GM19023 (cell line): ENCODE measurements around the gene COG5.
"Not testable (repeated sequence)": the region's sequence is repeated elsewhere in the genome, so short reads cannot be mapped to it uniquely, and the experiment has no call there.

ENCODE experiments used
- ATAC-seq: cut with Tn5 transposase; IDR thresholded peaks from one replicate; pipeline ENCODE4 v1.9.1; 2021; ENCODE audit warnings: mild to moderate bottlenecking, moderate library complexity; ENCODE audit not compliant: unreplicated experiment

COG5 gene

GRCh38 chr7:107234436-107234835 is 329.3 kb downstream of the COG5 start:
- ATAC-seq = no peak

- no peak for ATAC-seq
These were observed 329.7 kb downstream of the COG5 start for GRCh38 chr7:107233981-107234380.

GRCh38 chr7:107233174-107233573 is 330.5 kb downstream of the COG5 start:
- ATAC-seq = no peak

GRCh38 chr7:107232568-107233090 is 331.1 kb downstream of the COG5 start:
- ATAC-seq = no peak

GRCh38 chr7:107230334-107230733 is 333.4 kb downstream of the COG5 start:
- no peak for ATAC-seq

- ATAC-seq = no peak
These were observed 335.4 kb downstream of the COG5 start for GRCh38 chr7:107228291-107228690.

- no peak for ATAC-seq
These were observed 339.1 kb downstream of the COG5 start for GRCh38 chr7:107224374-107225223.

- ATAC-seq = not testable (repeated sequence)
These were observed 342.9 kb downstream of the COG5 start for GRCh38 chr7:107220806-107221205.

GRCh38 chr7:107220356-107220755 is 343.4 kb downstream of the COG5 start:
- ATAC-seq = no peak

GRCh38 chr7:107219563-107220244 is 344.0 kb downstream of the COG5 start:
- ATAC-seq = no peak

- ATAC-seq = no peak
These were observed 349.8 kb downstream of the COG5 start for GRCh38 chr7:107213945-107214344.

- ATAC-seq = no peak
These were observed 350.4 kb downstream of the COG5 start for GRCh38 chr7:107213193-107213788.

- no peak for ATAC-seq
These were observed 351.0 kb downstream of the COG5 start for GRCh38 chr7:107212725-107213124.

- no peak for ATAC-seq
These were observed 353.3 kb downstream of the COG5 start for GRCh38 chr7:107210400-107210799.

GRCh38 chr7:107209565-107209964 is 354.2 kb downstream of the COG5 start:
- no peak for ATAC-seq

- ATAC-seq = no peak
These were observed 355.2 kb downstream of the COG5 start for GRCh38 chr7:107208563-107208962.

- no peak for ATAC-seq
These were observed 355.6 kb downstream of the COG5 start for GRCh38 chr7:107208024-107208521.

GRCh38 chr7:107207459-107207858 is 356.3 kb downstream of the COG5 start:
- no peak for ATAC-seq

- ATAC-seq = no peak
These were observed 357.0 kb downstream of the COG5 start for GRCh38 chr7:107206706-107207105.

- ATAC-seq = no peak
These were observed 357.6 kb downstream of the COG5 start for GRCh38 chr7:107206136-107206535.

- ATAC-seq = no peak
These were observed 360.1 kb downstream of the COG5 start for GRCh38 chr7:107203607-107204006.
